Panc1 (cell line): Measurements from ENCODE around the gene TLCD5. TPM values are rescaled to one million over a fixed set of nuclear protein-coding genes. Genes with fewer than 3 reads are reported as not detected.

Experiments used
- ATAC-seq: fragments of 200-7000 bp; cut with Tn5 transposase; 2 replicates; pipeline ENCODE4 v1.9.1; 2020; ENCODE audit warnings: mild to moderate bottlenecking, moderate library complexity
- BruUV-seq: library from RNA; stranded (reverse); fragments of 400-500 nt; replicated peaks from 2 replicates; lab custom pipeline; 2021; lab: Mats Ljungman, UMichigan
- CTCF ChIA-PET: fragments of 300-600 bp; sonication (Branson Sonifier 250); formaldehyde crosslinking; loops from one replicate; lab custom pipeline; 2022; ENCODE audit warnings: antibody characterized with exemption; lab: Charles Lee
- POLR2A ChIA-PET: fragments of 300-600 bp; sonication (Branson Sonifier 250); formaldehyde crosslinking; loops from one replicate; lab custom pipeline; 2022; ENCODE audit warnings: antibody characterized with exemption; lab: Charles Lee
- DNase-seq: peaks from one replicate; pipeline ENCODE4 v3.0.0-alpha.2; 2010; ENCODE audit warnings: low read depth, low spot score
- H3K27ac ChIP-seq: 2 replicates; pipeline ENCODE4 v1.5.1; 2011; ENCODE audit warnings: mild to moderate bottlenecking, low read length, inconsistent platforms
- H3K27me3 ChIP-seq: fragments of 200-500 bp; sonication (Bioruptor generic); 2 replicates; pipeline ENCODE4 v1.6.0; 2014; ENCODE audit warnings: low read length, inconsistent platforms; ENCODE audit not compliant: control insufficient read depth, insufficient read depth
- H3K36me3 ChIP-seq: fragments of 200-500 bp; sonication (Bioruptor generic); 2 replicates; pipeline ENCODE4 v1.5.1; 2014; ENCODE audit warnings: inconsistent platforms, mild to moderate bottlenecking, low read length, moderate library complexity; ENCODE audit not compliant: control insufficient read depth, insufficient read depth
- H3K4me1 ChIP-seq: 2 replicates; pipeline ENCODE4 v1.5.1; 2011; ENCODE audit warnings: inconsistent platforms, mild to moderate bottlenecking, low read length, moderate library complexity; ENCODE audit not compliant: control insufficient read depth, insufficient read depth
- H3K4me3 ChIP-seq, 2 experiments: 2 replicates each; pipeline ENCODE4 v1.5.1; 2011 to 2012; ENCODE audit warnings: low read depth in 2 of 2, low read length in 2 of 2, mild to moderate bottlenecking in 2 of 2, inconsistent platforms in 1 of 2, moderate library complexity in 1 of 2
- H3K9me3 ChIP-seq: fragments of 200-500 bp; sonication (Bioruptor generic); 2 replicates; pipeline ENCODE4 v1.5.1; 2014; ENCODE audit warnings: low read depth, mild to moderate bottlenecking, inconsistent platforms, low read length, moderate library complexity; ENCODE audit not compliant: control insufficient read depth, insufficient read depth
- POLR2AphosphoS5 ChIP-seq: IDR thresholded peaks from 2 replicates; pipeline ENCODE4 v1.6.1; 2012; ENCODE audit warnings: mild to moderate bottlenecking, low read depth, low read length, moderate library complexity
- REST ChIP-seq, 2 experiments: IDR thresholded peaks; 2 replicates each; pipeline ENCODE4 v1.6.1; 2011 to 2012; ENCODE audit warnings: low read depth in 2 of 2, control low read depth in 1 of 2, low read length in 1 of 2, mild to moderate bottlenecking in 1 of 2, moderate library complexity in 1 of 2; ENCODE audit not compliant: insufficient read depth in 1 of 2
- SIN3A ChIP-seq: IDR thresholded peaks from 2 replicates; pipeline ENCODE4 v1.6.1; 2012; ENCODE audit warnings: low read depth, mild to moderate bottlenecking, low read length, moderate library complexity, borderline replicate concordance; ENCODE audit not compliant: insufficient read depth
- TCF7L2 ChIP-seq: IDR thresholded peaks from 2 replicates; pipeline ENCODE4 v1.6.1; 2011; ENCODE audit warnings: mild to moderate bottlenecking, low read depth, low read length, inconsistent platforms
- in situ Hi-C: cut with HindIII; loops from 2 replicates; pipeline ENCODE4 v1.10.0; 2016; ENCODE audit warnings: low sequenced_read_pairs, low pct_unique_long_range_greater_than_20kb
- intact Hi-C: fragments of 100-400 bp; cut with micrococcal nuclease; formaldehyde crosslinking; loops from one replicate; pipeline ENCODE4 v1.10.0; 2022; ENCODE audit not compliant: unreplicated experiment
- total RNA-seq: library from RNA; stranded (reverse); gene quantifications from one replicate; pipeline ENCODE4 v1.2.1, GENCODE V29; 2021; ENCODE audit not compliant: unreplicated experiment
- TF ChIP-seq, protein P1 (sequence below): fragments of 450-650 bp; IDR thresholded peaks from 2 replicates; pipeline ENCODE4 v1.5.1; 2017; ENCODE audit warnings: mild to moderate bottlenecking

TLCD5 gene
- total RNA-seq, 1 experiment from 2014 or later = 22.8 TPM

DNA sequence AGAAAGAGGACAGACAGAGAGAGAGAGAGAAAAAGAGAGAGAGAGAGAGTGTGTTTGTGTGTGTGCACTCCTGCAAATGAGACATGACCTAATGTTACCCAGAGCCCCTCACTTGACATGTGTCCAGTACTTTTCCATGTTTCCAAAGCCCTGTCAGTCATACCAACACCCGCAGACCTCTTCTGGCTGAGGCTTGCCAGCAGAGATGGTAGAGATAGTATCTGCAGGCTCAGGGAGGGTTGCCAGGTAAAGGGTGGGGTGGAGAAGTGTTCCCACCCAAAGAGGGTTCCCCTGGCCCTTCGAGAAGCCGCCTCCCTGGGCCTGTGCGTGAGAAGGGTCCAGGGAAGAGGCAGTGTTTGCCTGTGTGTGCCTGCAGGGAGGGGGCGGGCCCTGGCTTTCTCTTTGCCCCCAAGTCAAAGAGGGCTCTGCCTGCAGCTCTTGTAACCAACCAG lies 44.5 kb upstream of the TLCD5 start:
- Histone ChIP-seq H3K4me3 (no peak overlapping the region), H3K9me3 (no peaks in the 10 kb centered on the region), H3K4me1 (0 out of 2 replicates have a peak, but pooled peaks cover 4% of the 10 kb centered on the region), H3K27me3 (no peaks in the 10 kb centered on the region), H3K36me3 (no peaks in the 10 kb centered on the region), H3K27ac (no peak overlapping the region)
- DNase-seq (no peak), ATAC-seq (peak; percentile 30; the same call in 1 of the 2 replicates)
- TF ChIP-seq SIN3A = no peak
- CTCF ChIA-PET = interaction anchor here (0.6 kb wide), 1 partner anchor 1247 kb away, joined by 3 read pairs; no protein-coding TSS in a partner anchor
- in situ Hi-C loops (no loop called here), intact Hi-C loops (no loop called here)
- POLR2A ChIA-PET = interaction anchor here (0.6 kb wide), 1 partner anchor 41 kb away, joined by 6 read pairs; the partner anchor contains the start of gene POU2F3
- BruUV-seq = no TSS peak

- H3K27me3 ChIP-seq = no peaks in the 10 kb centered on the region
- H3K4me3 ChIP-seq = no peak overlapping the region
- H3K9me3 ChIP-seq = no peaks in the 10 kb centered on the region
- DNase-seq = no peak
- ATAC-seq = 0 out of 2 replicates have a peak, but pooled peaks have one; percentile 14
- TF ChIP-seq SIN3A (no peak), TCF7L2 (no peak), REST (IDR thresholded peaks at IDR 0.05; ENCODE audit: insufficient read depth in 1 of 2, low read depth in 2 of 2, low read length in 1 of 2) (no peak), POLR2AphosphoS5 (no peak)
- TF ChIP-seq, protein P1, sequence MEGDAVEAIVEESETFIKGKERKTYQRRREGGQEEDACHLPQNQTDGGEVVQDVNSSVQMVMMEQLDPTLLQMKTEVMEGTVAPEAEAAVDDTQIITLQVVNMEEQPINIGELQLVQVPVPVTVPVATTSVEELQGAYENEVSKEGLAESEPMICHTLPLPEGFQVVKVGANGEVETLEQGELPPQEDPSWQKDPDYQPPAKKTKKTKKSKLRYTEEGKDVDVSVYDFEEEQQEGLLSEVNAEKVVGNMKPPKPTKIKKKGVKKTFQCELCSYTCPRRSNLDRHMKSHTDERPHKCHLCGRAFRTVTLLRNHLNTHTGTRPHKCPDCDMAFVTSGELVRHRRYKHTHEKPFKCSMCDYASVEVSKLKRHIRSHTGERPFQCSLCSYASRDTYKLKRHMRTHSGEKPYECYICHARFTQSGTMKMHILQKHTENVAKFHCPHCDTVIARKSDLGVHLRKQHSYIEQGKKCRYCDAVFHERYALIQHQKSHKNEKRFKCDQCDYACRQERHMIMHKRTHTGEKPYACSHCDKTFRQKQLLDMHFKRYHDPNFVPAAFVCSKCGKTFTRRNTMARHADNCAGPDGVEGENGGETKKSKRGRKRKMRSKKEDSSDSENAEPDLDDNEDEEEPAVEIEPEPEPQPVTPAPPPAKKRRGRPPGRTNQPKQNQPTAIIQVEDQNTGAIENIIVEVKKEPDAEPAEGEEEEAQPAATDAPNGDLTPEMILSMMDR = no peak
- no peak overlapping the region for H3K27ac ChIP-seq
- intact Hi-C loops (no loop called here), in situ Hi-C loops (no loop called here)
- 0 out of 2 replicates have a peak, but pooled peaks cover 4% of the 10 kb centered on the region for H3K4me1 ChIP-seq
- BruUV-seq = no TSS peak
- H3K36me3 ChIP-seq = no peaks in the 10 kb centered on the region
- POLR2A ChIA-PET = interaction anchor here (0.6 kb wide), 1 partner anchor 41 kb away, joined by 6 read pairs; the partner anchor contains the start of gene POU2F3
- CTCF ChIA-PET = interaction anchor here (0.6 kb wide), 1 partner anchor 1248 kb away, joined by 3 read pairs; no protein-coding TSS in a partner anchor
Measured at GRCh38 chr11:120281143-120281795, 43.8 kb upstream of the TLCD5 start.

- ChIA-PET POLR2A (no interaction called here), CTCF (no interaction called here)
- no TSS peak for BruUV-seq
- Histone ChIP-seq H3K36me3 (no peaks in the 10 kb centered on the region), H3K27ac (no peak overlapping the region), H3K4me1 (0 out of 2 replicates have a peak, but pooled peaks cover 4% of the 10 kb centered on the region), H3K27me3 (no peaks in the 10 kb centered on the region; the same call in 1 of the 2 replicates), H3K4me3 (no peak overlapping the region), H3K9me3 (no peaks in the 10 kb centered on the region)
- no peak for TF ChIP-seq POLR2AphosphoS5
- TF ChIP-seq REST (IDR thresholded peaks at IDR 0.05; ENCODE audit: insufficient read depth in 1 of 2, low read depth in 2 of 2, low read length in 1 of 2) = no peak
- no peak for TF ChIP-seq TCF7L2
- TF ChIP-seq, protein P1 = no peak
- no peak for TF ChIP-seq SIN3A
- no peak for DNase-seq
- no peak for ATAC-seq
- in situ Hi-C loops (no loop called here), intact Hi-C loops (no loop called here)
Measured at GRCh38 chr11:120283124-120283523, 42.0 kb upstream of the TLCD5 start.
